ENCODE results near the gene UCP2. TPM values are rescaled to one million over a fixed set of nuclear protein-coding genes. Genes with fewer than 3 reads are reported as not detected.

Gene UCP2
- total and polyA plus RNA-seq, 9 of the 15 experiments (the other 6 are each of a cell fraction or from before 2014, with no cell fraction given): 19.2 to 216 (median 87.9) TPM

GRCh38 chr11:73932781-73933180, 49.9 kb downstream of the UCP2 start:
- no peaks in the 10 kb centered on the region for H3K27me3 ChIP-seq (ENCODE audit: control insufficient read depth in 2 of 2, insufficient read depth in 2 of 2, low read length in 2 of 2)
- H3K4me3 ChIP-seq: no peak overlapping the region
- H3K9ac ChIP-seq (ENCODE audit: insufficient read depth in 1 of 2, low read depth in 2 of 2, low read length in 2 of 2): no peak overlapping the region
- FAIRE-seq (no peak), ATAC-seq (no peak), DNase-seq (ENCODE audit: extremely low read depth in 1 of 4, low spot score in 3 of 4) (no peak)
- intact Hi-C loops (cut with micrococcal nuclease) (loop anchor here (5.0 to 10.0 kb wide), 2 partner anchors 148 to 580 kb away; partner anchors contain the start of gene MRPL48), in situ Hi-C loops (cut with MboI) (no loop called here)
- H3K4me2 ChIP-seq (ENCODE audit: insufficient read depth, low read length): no peak overlapping the region
- no peak overlapping the region for H2AFZ ChIP-seq (ENCODE audit: low read depth, low read length)
- H3K27ac ChIP-seq (ENCODE audit: extremely low read depth, low read depth, low read length): no peak overlapping the region
- ChIA-PET POLR2A (interaction anchor here (1.1 kb wide), 1 partner anchor 9 kb away, joined by 5 read pairs; no protein-coding TSS in a partner anchor), CTCF (ENCODE audit: low intra/inter-chr PET ratio) (interaction anchor here (3.5 kb wide), 1 partner anchor 307 kb away, joined by 22 read pairs; no protein-coding TSS in a partner anchor)
- no peaks in the 10 kb centered on the region for H3K79me2 ChIP-seq (ENCODE audit: control insufficient read depth, insufficient read depth, low read length)
- H3K36me3 ChIP-seq (ENCODE audit: control insufficient read depth, insufficient read depth, low read length): peaks cover 26% of the 10 kb centered on the region
- no TSS peak for BruUV-seq (replicated peaks)
- H3K4me1 ChIP-seq (replicated peaks in 1 of 2; ENCODE audit: control insufficient read depth in 2 of 2, insufficient read depth in 2 of 2, low read length in 2 of 2): no peaks in the 10 kb centered on the region
- WGBS (ENCODE audit: insufficient coverage, low coverage, missing lambda C conversion rate): 71% methylated on average over 7 of the region's 7 CpGs
- H3K9me1 ChIP-seq (ENCODE audit: control insufficient read depth, insufficient read depth, low read length): no peaks in the 10 kb centered on the region
- no peaks in the 10 kb centered on the region for H4K20me1 ChIP-seq (replicated peaks; ENCODE audit: control insufficient read depth, insufficient read depth, low read length)
- no peaks in the 10 kb centered on the region for H3K9me3 ChIP-seq (replicated peaks; ENCODE audit: control insufficient read depth, insufficient read depth, low read depth, low read length)
- no peak for TF ChIP-seq ZNF354B (CRISPR knock-in tag; IDR thresholded peaks at IDR 0.05)
- TF ChIP-seq MTA3 (IDR thresholded peaks at IDR 0.05; ENCODE audit: borderline replicate concordance): no peak
- TF ChIP-seq, protein P1, sequence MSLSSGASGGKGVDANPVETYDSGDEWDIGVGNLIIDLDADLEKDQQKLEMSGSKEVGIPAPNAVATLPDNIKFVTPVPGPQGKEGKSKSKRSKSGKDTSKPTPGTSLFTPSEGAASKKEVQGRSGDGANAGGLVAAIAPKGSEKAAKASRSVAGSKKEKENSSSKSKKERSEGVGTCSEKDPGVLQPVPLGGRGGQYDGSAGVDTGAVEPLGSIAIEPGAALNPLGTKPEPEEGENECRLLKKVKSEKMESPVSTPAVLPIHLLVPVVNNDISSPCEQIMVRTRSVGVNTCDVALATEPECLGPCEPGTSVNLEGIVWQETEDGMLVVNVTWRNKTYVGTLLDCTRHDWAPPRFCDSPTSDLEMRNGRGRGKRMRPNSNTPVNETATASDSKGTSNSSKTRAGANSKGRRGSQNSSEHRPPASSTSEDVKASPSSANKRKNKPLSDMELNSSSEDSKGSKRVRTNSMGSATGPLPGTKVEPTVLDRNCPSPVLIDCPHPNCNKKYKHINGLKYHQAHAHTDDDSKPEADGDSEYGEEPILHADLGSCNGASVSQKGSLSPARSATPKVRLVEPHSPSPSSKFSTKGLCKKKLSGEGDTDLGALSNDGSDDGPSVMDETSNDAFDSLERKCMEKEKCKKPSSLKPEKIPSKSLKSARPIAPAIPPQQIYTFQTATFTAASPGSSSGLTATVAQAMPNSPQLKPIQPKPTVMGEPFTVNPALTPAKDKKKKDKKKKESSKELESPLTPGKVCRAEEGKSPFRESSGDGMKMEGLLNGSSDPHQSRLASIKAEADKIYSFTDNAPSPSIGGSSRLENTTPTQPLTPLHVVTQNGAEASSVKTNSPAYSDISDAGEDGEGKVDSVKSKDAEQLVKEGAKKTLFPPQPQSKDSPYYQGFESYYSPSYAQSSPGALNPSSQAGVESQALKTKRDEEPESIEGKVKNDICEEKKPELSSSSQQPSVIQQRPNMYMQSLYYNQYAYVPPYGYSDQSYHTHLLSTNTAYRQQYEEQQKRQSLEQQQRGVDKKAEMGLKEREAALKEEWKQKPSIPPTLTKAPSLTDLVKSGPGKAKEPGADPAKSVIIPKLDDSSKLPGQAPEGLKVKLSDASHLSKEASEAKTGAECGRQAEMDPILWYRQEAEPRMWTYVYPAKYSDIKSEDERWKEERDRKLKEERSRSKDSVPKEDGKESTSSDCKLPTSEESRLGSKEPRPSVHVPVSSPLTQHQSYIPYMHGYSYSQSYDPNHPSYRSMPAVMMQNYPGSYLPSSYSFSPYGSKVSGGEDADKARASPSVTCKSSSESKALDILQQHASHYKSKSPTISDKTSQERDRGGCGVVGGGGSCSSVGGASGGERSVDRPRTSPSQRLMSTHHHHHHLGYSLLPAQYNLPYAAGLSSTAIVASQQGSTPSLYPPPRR (CRISPR knock-in tag; IDR thresholded peaks at IDR 0.05; ENCODE audit: borderline replicate concordance): no peak
- no peak for TF ChIP-seq FOXA1 (IDR thresholded peaks at IDR 0.05; ENCODE audit: borderline replicate concordance)
- no peak for TF ChIP-seq BRF1 (IDR thresholded peaks at IDR 0.05; ENCODE audit: borderline replicate concordance, extremely low read depth, insufficient read length)
- TF ChIP-seq, protein P2, sequence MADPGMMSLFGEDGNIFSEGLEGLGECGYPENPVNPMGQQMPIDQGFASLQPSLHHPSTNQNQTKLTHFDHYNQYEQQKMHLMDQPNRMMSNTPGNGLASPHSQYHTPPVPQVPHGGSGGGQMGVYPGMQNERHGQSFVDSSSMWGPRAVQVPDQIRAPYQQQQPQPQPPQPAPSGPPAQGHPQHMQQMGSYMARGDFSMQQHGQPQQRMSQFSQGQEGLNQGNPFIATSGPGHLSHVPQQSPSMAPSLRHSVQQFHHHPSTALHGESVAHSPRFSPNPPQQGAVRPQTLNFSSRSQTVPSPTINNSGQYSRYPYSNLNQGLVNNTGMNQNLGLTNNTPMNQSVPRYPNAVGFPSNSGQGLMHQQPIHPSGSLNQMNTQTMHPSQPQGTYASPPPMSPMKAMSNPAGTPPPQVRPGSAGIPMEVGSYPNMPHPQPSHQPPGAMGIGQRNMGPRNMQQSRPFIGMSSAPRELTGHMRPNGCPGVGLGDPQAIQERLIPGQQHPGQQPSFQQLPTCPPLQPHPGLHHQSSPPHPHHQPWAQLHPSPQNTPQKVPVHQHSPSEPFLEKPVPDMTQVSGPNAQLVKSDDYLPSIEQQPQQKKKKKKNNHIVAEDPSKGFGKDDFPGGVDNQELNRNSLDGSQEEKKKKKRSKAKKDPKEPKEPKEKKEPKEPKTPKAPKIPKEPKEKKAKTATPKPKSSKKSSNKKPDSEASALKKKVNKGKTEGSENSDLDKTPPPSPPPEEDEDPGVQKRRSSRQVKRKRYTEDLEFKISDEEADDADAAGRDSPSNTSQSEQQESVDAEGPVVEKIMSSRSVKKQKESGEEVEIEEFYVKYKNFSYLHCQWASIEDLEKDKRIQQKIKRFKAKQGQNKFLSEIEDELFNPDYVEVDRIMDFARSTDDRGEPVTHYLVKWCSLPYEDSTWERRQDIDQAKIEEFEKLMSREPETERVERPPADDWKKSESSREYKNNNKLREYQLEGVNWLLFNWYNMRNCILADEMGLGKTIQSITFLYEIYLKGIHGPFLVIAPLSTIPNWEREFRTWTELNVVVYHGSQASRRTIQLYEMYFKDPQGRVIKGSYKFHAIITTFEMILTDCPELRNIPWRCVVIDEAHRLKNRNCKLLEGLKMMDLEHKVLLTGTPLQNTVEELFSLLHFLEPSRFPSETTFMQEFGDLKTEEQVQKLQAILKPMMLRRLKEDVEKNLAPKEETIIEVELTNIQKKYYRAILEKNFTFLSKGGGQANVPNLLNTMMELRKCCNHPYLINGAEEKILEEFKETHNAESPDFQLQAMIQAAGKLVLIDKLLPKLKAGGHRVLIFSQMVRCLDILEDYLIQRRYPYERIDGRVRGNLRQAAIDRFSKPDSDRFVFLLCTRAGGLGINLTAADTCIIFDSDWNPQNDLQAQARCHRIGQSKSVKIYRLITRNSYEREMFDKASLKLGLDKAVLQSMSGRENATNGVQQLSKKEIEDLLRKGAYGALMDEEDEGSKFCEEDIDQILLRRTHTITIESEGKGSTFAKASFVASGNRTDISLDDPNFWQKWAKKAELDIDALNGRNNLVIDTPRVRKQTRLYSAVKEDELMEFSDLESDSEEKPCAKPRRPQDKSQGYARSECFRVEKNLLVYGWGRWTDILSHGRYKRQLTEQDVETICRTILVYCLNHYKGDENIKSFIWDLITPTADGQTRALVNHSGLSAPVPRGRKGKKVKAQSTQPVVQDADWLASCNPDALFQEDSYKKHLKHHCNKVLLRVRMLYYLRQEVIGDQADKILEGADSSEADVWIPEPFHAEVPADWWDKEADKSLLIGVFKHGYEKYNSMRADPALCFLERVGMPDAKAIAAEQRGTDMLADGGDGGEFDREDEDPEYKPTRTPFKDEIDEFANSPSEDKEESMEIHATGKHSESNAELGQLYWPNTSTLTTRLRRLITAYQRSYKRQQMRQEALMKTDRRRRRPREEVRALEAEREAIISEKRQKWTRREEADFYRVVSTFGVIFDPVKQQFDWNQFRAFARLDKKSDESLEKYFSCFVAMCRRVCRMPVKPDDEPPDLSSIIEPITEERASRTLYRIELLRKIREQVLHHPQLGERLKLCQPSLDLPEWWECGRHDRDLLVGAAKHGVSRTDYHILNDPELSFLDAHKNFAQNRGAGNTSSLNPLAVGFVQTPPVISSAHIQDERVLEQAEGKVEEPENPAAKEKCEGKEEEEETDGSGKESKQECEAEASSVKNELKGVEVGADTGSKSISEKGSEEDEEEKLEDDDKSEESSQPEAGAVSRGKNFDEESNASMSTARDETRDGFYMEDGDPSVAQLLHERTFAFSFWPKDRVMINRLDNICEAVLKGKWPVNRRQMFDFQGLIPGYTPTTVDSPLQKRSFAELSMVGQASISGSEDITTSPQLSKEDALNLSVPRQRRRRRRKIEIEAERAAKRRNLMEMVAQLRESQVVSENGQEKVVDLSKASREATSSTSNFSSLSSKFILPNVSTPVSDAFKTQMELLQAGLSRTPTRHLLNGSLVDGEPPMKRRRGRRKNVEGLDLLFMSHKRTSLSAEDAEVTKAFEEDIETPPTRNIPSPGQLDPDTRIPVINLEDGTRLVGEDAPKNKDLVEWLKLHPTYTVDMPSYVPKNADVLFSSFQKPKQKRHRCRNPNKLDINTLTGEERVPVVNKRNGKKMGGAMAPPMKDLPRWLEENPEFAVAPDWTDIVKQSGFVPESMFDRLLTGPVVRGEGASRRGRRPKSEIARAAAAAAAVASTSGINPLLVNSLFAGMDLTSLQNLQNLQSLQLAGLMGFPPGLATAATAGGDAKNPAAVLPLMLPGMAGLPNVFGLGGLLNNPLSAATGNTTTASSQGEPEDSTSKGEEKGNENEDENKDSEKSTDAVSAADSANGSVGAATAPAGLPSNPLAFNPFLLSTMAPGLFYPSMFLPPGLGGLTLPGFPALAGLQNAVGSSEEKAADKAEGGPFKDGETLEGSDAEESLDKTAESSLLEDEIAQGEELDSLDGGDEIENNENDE (IDR thresholded peaks at IDR 0.05; ENCODE audit: low read depth, low read length): no peak

Measured in K562 (cell line).